Measurements from ENCODE around the gene HOXC10.

GRCh38 chr12:54030442-54030801 lies 45.5 kb downstream of the HOXC10 start:
- TF ChIP-seq CTCF (IDR thresholded peaks at IDR 0.05) (no peak), EZH2 (IDR thresholded peaks at IDR 0.05; ENCODE audit: borderline replicate concordance, insufficient read depth, low read depth, low read length, poor library complexity, severe bottlenecking) (peak; percentile 14)
